TTC549 (cell line): ENCODE results near the gene KMT5B.
"Not testable (repeated sequence)": the region's sequence is repeated elsewhere in the genome, so short reads cannot be mapped to it uniquely, and the experiment has no call there.

Experiments used
- FAIRE-seq: peaks from 2 replicates; lab custom pipeline; 2012; peaks lifted over from hg19 to GRCh38; lab: Jason Lieb, UNC

Gene KMT5B

GRCh38 chr11:68213135-68213515, at the start of gene KMT5B:
Gene KMT5B (minus strand): TSS chr11:68213296. CDS start chr11:68190076, 23,220 bp downstream.
- no peak for FAIRE-seq

GRCh38 chr11:68262544-68262827, 49.4 kb upstream of the KMT5B start:
- no peak for FAIRE-seq

- no peak for FAIRE-seq
These were observed 48.9 kb upstream of the KMT5B start for GRCh38 chr11:68261749-68262543.

GRCh38 chr11:68261006-68261405, 47.9 kb upstream of the KMT5B start:
- no peak for FAIRE-seq

GRCh38 chr11:68260484-68260883, 47.4 kb upstream of the KMT5B start:
- no peak for FAIRE-seq

- FAIRE-seq = no peak
These were observed 46.2 kb upstream of the KMT5B start for GRCh38 chr11:68259122-68259959.

- FAIRE-seq = no peak
These were observed 45.3 kb upstream of the KMT5B start for GRCh38 chr11:68258363-68258765.

- no peak for FAIRE-seq
These were observed 44.6 kb upstream of the KMT5B start for GRCh38 chr11:68257477-68258362.

- FAIRE-seq = no peak
These were observed 43.2 kb upstream of the KMT5B start for GRCh38 chr11:68256331-68256741.

GRCh38 chr11:68255526-68255925, 42.4 kb upstream of the KMT5B start:
- FAIRE-seq = no peak

- no peak for FAIRE-seq
These were observed 41.3 kb upstream of the KMT5B start for GRCh38 chr11:68254421-68254820.

GRCh38 chr11:68251765-68252164, 38.7 kb upstream of the KMT5B start:
- no peak for FAIRE-seq

- not testable (repeated sequence) for FAIRE-seq
These were observed 31.8 kb upstream of the KMT5B start for GRCh38 chr11:68244912-68245311.

GRCh38 chr11:68243847-68244246, 30.8 kb upstream of the KMT5B start:
- FAIRE-seq = not testable (repeated sequence)

GRCh38 chr11:68242616-68243015, 29.5 kb upstream of the KMT5B start:
- FAIRE-seq = no peak

GRCh38 chr11:68231621-68232020, 18.5 kb upstream of the KMT5B start:
- no peak for FAIRE-seq

- FAIRE-seq = no peak
These were observed 16.5 kb upstream of the KMT5B start for GRCh38 chr11:68229601-68230000.

- FAIRE-seq = no peak
These were observed 13.3 kb upstream of the KMT5B start for GRCh38 chr11:68226421-68226820.

- FAIRE-seq = no peak
These were observed 11.5 kb upstream of the KMT5B start for GRCh38 chr11:68224606-68225005.

- no peak for FAIRE-seq
These were observed 10.2 kb upstream of the KMT5B start for GRCh38 chr11:68223275-68223674.

- FAIRE-seq = no peak
These were observed 8.3 kb upstream of the KMT5B start for GRCh38 chr11:68221406-68221805.

- no peak for FAIRE-seq
These were observed 3.3 kb upstream of the KMT5B start for GRCh38 chr11:68216171-68216938.
